ENCODE data around the gene PAIP2.

The PAIP2 gene

GRCh38 chr5:139294374-139295165 is 47.1 kb upstream of the PAIP2 start:
- peak overlapping the region; percentile 83 for H2AFZ ChIP-seq (ENCODE audit: low read length)
- H2BK5ac ChIP-seq (ENCODE audit: low read length) = peak overlapping the region; percentile 99
- H3K4me3 ChIP-seq (ENCODE audit: low read length in 2 of 2) = peak overlapping the region; percentile 75 to 98
- H2AK5ac ChIP-seq (ENCODE audit: low read depth, low read length) = peak overlapping the region; percentile 99
- peak overlapping the region; percentile 86 for H3K9ac ChIP-seq (ENCODE audit: low read depth, low read length, poor library complexity)
- H3K23ac ChIP-seq (ENCODE audit: low read depth, low read length, poor library complexity) = no peak overlapping the region
- H3K14ac ChIP-seq (ENCODE audit: low read length) = no peak overlapping the region
- peaks cover 1 to 38% of the 10 kb centered on the region in 2 donors for H3K36me3 ChIP-seq (replicated peaks in 1 of 2; ENCODE audit: control insufficient read depth in 2 of 2, insufficient read depth in 2 of 2, low read length in 2 of 2)
- H2BK12ac ChIP-seq (ENCODE audit: low read length) = no peak overlapping the region
- H3K27ac ChIP-seq (replicated peaks; ENCODE audit: low read length) = peak overlapping the region; percentile 98
- H3K4me2 ChIP-seq (ENCODE audit: insufficient read depth, low read length, poor library complexity, severe bottlenecking) = peak overlapping the region; percentile 37
- H3K4ac ChIP-seq (ENCODE audit: low read length) = no peak overlapping the region
- no peak overlapping the region for H4K91ac ChIP-seq (ENCODE audit: low read depth, low read length, poor library complexity)
- peak overlapping the region; percentile 99 for H3K18ac ChIP-seq (ENCODE audit: low read length)
- H3K9me3 ChIP-seq (replicated peaks in 1 of 2; ENCODE audit: control insufficient read depth in 2 of 2, insufficient read depth in 1 of 2, low read depth in 1 of 2, low read length in 2 of 2) = no peaks in the 10 kb centered on the region
- no peaks in the 10 kb centered on the region for H3K27me3 ChIP-seq (ENCODE audit: control insufficient read depth in 3 of 3, insufficient read depth in 3 of 3, low read depth in 1 of 3, low read length in 3 of 3)
- no peak overlapping the region for H2BK15ac ChIP-seq (ENCODE audit: low read length)
- peaks cover 4 to 5% of the 10 kb centered on the region in 2 donors for H3K4me1 ChIP-seq (ENCODE audit: control insufficient read depth in 2 of 2, insufficient read depth in 1 of 2, low read depth in 1 of 2, low read length in 2 of 2)
- WGBS, 2 donors (ENCODE audit: extremely low coverage in 2 of 2, insufficient read length in 2 of 2, insufficient replicate concordance in 1 of 2) = no CpG with 5 or more reads among the region's 48 CpGs
- H4K8ac ChIP-seq (ENCODE audit: low read depth, low read length) = no peak overlapping the region
- H3K79me1 ChIP-seq (ENCODE audit: low read depth, low read length) = no peaks in the 10 kb centered on the region
- no peak overlapping the region for H2BK120ac ChIP-seq (ENCODE audit: low read depth, low read length)
- DNase-seq (ENCODE audit: low spot score) = peak; percentile 82

GRCh38 chr5:139295346-139296057 is 46.2 kb upstream of the PAIP2 start:
- Histone ChIP-seq H3K79me1 (ENCODE audit: low read depth, low read length) (no peaks in the 10 kb centered on the region), H3K4ac (ENCODE audit: low read length) (no peak overlapping the region), H3K4me2 (ENCODE audit: insufficient read depth, low read length, poor library complexity, severe bottlenecking) (peak overlapping the region; percentile 42), H2BK12ac (ENCODE audit: low read length) (no peak overlapping the region), H2BK5ac (ENCODE audit: low read length) (no peak overlapping the region), H3K4me3 (ENCODE audit: low read length in 2 of 2) (peak overlapping the region in 1 of 2 donors; percentile 75), H3K14ac (ENCODE audit: low read length) (no peak overlapping the region), H3K23ac (ENCODE audit: low read depth, low read length, poor library complexity) (no peak overlapping the region), H3K9me3 (replicated peaks in 1 of 2; ENCODE audit: control insufficient read depth in 2 of 2, insufficient read depth in 1 of 2, low read depth in 1 of 2, low read length in 2 of 2) (no peaks in the 10 kb centered on the region), H3K18ac (ENCODE audit: low read length) (no peak overlapping the region), H2BK15ac (ENCODE audit: low read length) (no peak overlapping the region), H4K91ac (ENCODE audit: low read depth, low read length, poor library complexity) (no peak overlapping the region), H3K27ac (replicated peaks; ENCODE audit: low read length) (no peak overlapping the region), H2AK5ac (ENCODE audit: low read depth, low read length) (no peak overlapping the region), H3K36me3 (replicated peaks in 1 of 2; ENCODE audit: control insufficient read depth in 2 of 2, insufficient read depth in 2 of 2, low read length in 2 of 2) (peaks cover 3 to 45% of the 10 kb centered on the region in 2 donors), H2BK120ac (ENCODE audit: low read depth, low read length) (no peak overlapping the region), H4K8ac (ENCODE audit: low read depth, low read length) (no peak overlapping the region), H3K9ac (ENCODE audit: low read depth, low read length, poor library complexity) (no peak overlapping the region), H2AFZ (ENCODE audit: low read length) (no peak overlapping the region), H3K27me3 (ENCODE audit: control insufficient read depth in 3 of 3, insufficient read depth in 3 of 3, low read depth in 1 of 3, low read length in 3 of 3) (no peaks in the 10 kb centered on the region), H3K4me1 (ENCODE audit: control insufficient read depth in 2 of 2, insufficient read depth in 1 of 2, low read depth in 1 of 2, low read length in 2 of 2) (peaks cover 4 to 5% of the 10 kb centered on the region in 2 donors)
- no peak for DNase-seq (ENCODE audit: low spot score)
- no CpG with 5 or more reads among the region's 16 CpGs for WGBS, 2 donors (ENCODE audit: extremely low coverage in 2 of 2, insufficient read length in 2 of 2, insufficient replicate concordance in 1 of 2)

GRCh38 chr5:139296198-139296597 is 45.5 kb upstream of the PAIP2 start:
- Histone ChIP-seq H3K9me3 (replicated peaks in 1 of 2; ENCODE audit: control insufficient read depth in 2 of 2, insufficient read depth in 1 of 2, low read depth in 1 of 2, low read length in 2 of 2) (no peaks in the 10 kb centered on the region), H4K8ac (ENCODE audit: low read depth, low read length) (no peak overlapping the region), H2AK5ac (ENCODE audit: low read depth, low read length) (no peak overlapping the region), H3K36me3 (replicated peaks in 1 of 2; ENCODE audit: control insufficient read depth in 2 of 2, insufficient read depth in 2 of 2, low read length in 2 of 2) (peaks cover 3 to 45% of the 10 kb centered on the region in 2 donors), H2AFZ (ENCODE audit: low read length) (no peak overlapping the region), H3K4ac (ENCODE audit: low read length) (no peak overlapping the region), H3K27me3 (ENCODE audit: control insufficient read depth in 3 of 3, insufficient read depth in 3 of 3, low read depth in 1 of 3, low read length in 3 of 3) (no peaks in the 10 kb centered on the region), H2BK12ac (ENCODE audit: low read length) (no peak overlapping the region), H3K23ac (ENCODE audit: low read depth, low read length, poor library complexity) (no peak overlapping the region), H3K18ac (ENCODE audit: low read length) (no peak overlapping the region), H3K79me1 (ENCODE audit: low read depth, low read length) (no peaks in the 10 kb centered on the region), H3K4me1 (ENCODE audit: control insufficient read depth in 2 of 2, insufficient read depth in 1 of 2, low read depth in 1 of 2, low read length in 2 of 2) (peaks cover 4 to 5% of the 10 kb centered on the region in 2 donors), H3K4me2 (ENCODE audit: insufficient read depth, low read length, poor library complexity, severe bottlenecking) (no peak overlapping the region), H4K91ac (ENCODE audit: low read depth, low read length, poor library complexity) (no peak overlapping the region), H3K14ac (ENCODE audit: low read length) (no peak overlapping the region), H2BK15ac (ENCODE audit: low read length) (no peak overlapping the region), H2BK5ac (ENCODE audit: low read length) (no peak overlapping the region), H3K9ac (ENCODE audit: low read depth, low read length, poor library complexity) (no peak overlapping the region), H2BK120ac (ENCODE audit: low read depth, low read length) (no peak overlapping the region), H3K27ac (replicated peaks; ENCODE audit: low read length) (no peak overlapping the region), H3K4me3 (ENCODE audit: low read length in 2 of 2) (peak overlapping the region in 1 of 2 donors; percentile 75)
- WGBS, 2 donors (ENCODE audit: extremely low coverage in 2 of 2, insufficient read length in 2 of 2, insufficient replicate concordance in 1 of 2) = no CpG with 5 or more reads among the region's 6 CpGs
- DNase-seq (ENCODE audit: low spot score) = no peak

GRCh38 chr5:139296862-139297326 is 44.8 kb upstream of the PAIP2 start:
- no peak for DNase-seq (ENCODE audit: low spot score)
- H3K4me3 ChIP-seq (ENCODE audit: low read length in 2 of 2) = no peak overlapping the region
- H4K91ac ChIP-seq (ENCODE audit: low read depth, low read length, poor library complexity) = no peak overlapping the region
- no peaks in the 10 kb centered on the region for H3K79me1 ChIP-seq (ENCODE audit: low read depth, low read length)
- no peaks in the 10 kb centered on the region for H3K9me3 ChIP-seq (replicated peaks in 1 of 2; ENCODE audit: control insufficient read depth in 2 of 2, insufficient read depth in 1 of 2, low read depth in 1 of 2, low read length in 2 of 2)
- no peak overlapping the region for H4K8ac ChIP-seq (ENCODE audit: low read depth, low read length)
- H3K4ac ChIP-seq (ENCODE audit: low read length) = no peak overlapping the region
- no peak overlapping the region for H3K18ac ChIP-seq (ENCODE audit: low read length)
- H3K23ac ChIP-seq (ENCODE audit: low read depth, low read length, poor library complexity) = peak overlapping the region; percentile 8
- no peak overlapping the region for H2BK12ac ChIP-seq (ENCODE audit: low read length)
- no peak overlapping the region for H3K9ac ChIP-seq (ENCODE audit: low read depth, low read length, poor library complexity)
- H2AK5ac ChIP-seq (ENCODE audit: low read depth, low read length) = no peak overlapping the region
- H2BK120ac ChIP-seq (ENCODE audit: low read depth, low read length) = no peak overlapping the region
- H2BK15ac ChIP-seq (ENCODE audit: low read length) = no peak overlapping the region
- H3K36me3 ChIP-seq (replicated peaks in 1 of 2; ENCODE audit: control insufficient read depth in 2 of 2, insufficient read depth in 2 of 2, low read length in 2 of 2) = peaks cover 3 to 50% of the 10 kb centered on the region in 2 donors
- H3K4me2 ChIP-seq (ENCODE audit: insufficient read depth, low read length, poor library complexity, severe bottlenecking) = peak overlapping the region; percentile 13
- H2AFZ ChIP-seq (ENCODE audit: low read length) = no peak overlapping the region
- no peak overlapping the region for H2BK5ac ChIP-seq (ENCODE audit: low read length)
- H3K4me1 ChIP-seq (ENCODE audit: control insufficient read depth in 2 of 2, insufficient read depth in 1 of 2, low read depth in 1 of 2, low read length in 2 of 2) = peaks cover 4 to 5% of the 10 kb centered on the region in 2 donors
- no peak overlapping the region for H3K14ac ChIP-seq (ENCODE audit: low read length)
- no peaks in the 10 kb centered on the region for H3K27me3 ChIP-seq (ENCODE audit: control insufficient read depth in 3 of 3, insufficient read depth in 3 of 3, low read depth in 1 of 3, low read length in 3 of 3)
- WGBS, 2 donors (ENCODE audit: extremely low coverage in 2 of 2, insufficient read length in 2 of 2, insufficient replicate concordance in 1 of 2) = no CpG with 5 or more reads among the region's 12 CpGs
- no peak overlapping the region for H3K27ac ChIP-seq (replicated peaks; ENCODE audit: low read length)
